Karpas-422 (cell line): ENCODE results near the gene SMG7. TPM values are rescaled to one million over a fixed set of nuclear protein-coding genes. Genes with fewer than 3 reads are reported as not detected.

Source experiments
- DNase-seq: peaks from one replicate; pipeline ENCODE4 v3.0.0-alpha.2; 2015
- H2AFZ ChIP-seq: fragments of 200-600 bp; sonication (generic); 2 replicates; pipeline ENCODE4 v1.6.1; 2014; ENCODE audit warnings: antibody characterized with exemption, low read length, mixed read lengths
- H3K27ac ChIP-seq: fragments of 200-600 bp; sonication (generic); 2 replicates; pipeline ENCODE4 v1.5.1; 2014; ENCODE audit warnings: mild to moderate bottlenecking, low read length, moderate library complexity
- H3K27me3 ChIP-seq: fragments of 200-600 bp; sonication (generic); 2 replicates; pipeline ENCODE4 v1.6.1; 2014; ENCODE audit warnings: low read length, mixed read lengths
- H3K36me3 ChIP-seq: fragments of 200-600 bp; sonication (generic); 2 replicates; pipeline ENCODE4 v1.6.1; 2014; ENCODE audit warnings: low read length, mixed read lengths; ENCODE audit not compliant: insufficient read depth
- H3K4me1 ChIP-seq: fragments of 200-600 bp; sonication (generic); 2 replicates; pipeline ENCODE4 v1.6.1; 2014; ENCODE audit warnings: mild to moderate bottlenecking, low read length, mixed read lengths
- H3K4me2 ChIP-seq: fragments of 200-600 bp; sonication (generic); 2 replicates; pipeline ENCODE4 v1.6.1; 2014; ENCODE audit warnings: low read length, low read depth, mild to moderate bottlenecking; ENCODE audit not compliant: poor library complexity, severe bottlenecking
- H3K4me3 ChIP-seq: fragments of 200-600 bp; sonication (generic); 2 replicates; pipeline ENCODE4 v1.5.1; 2014; ENCODE audit warnings: mild to moderate bottlenecking, antibody characterized with exemption, low read length, mixed read lengths
- H3K79me2 ChIP-seq: fragments of 200-600 bp; sonication (generic); 2 replicates; pipeline ENCODE4 v1.6.1; 2014; ENCODE audit warnings: mild to moderate bottlenecking, low read length, mixed read lengths
- H3K9ac ChIP-seq: fragments of 200-600 bp; sonication (generic); 2 replicates; pipeline ENCODE4 v1.6.0; 2014; ENCODE audit warnings: low read length
- H3K9me2 ChIP-seq: fragments of 200-600 bp; sonication (generic), shearing (Covaris generic); replicated peaks from 2 replicates; pipeline ENCODE4 v1.6.0; 2014; ENCODE audit warnings: mild to moderate bottlenecking, low read length, moderate library complexity; ENCODE audit not compliant: insufficient read depth
- H3K9me3 ChIP-seq: fragments of 300-700, 200-600 bp; sonication (generic); 2 replicates; pipeline ENCODE4 v1.6.1; 2014; ENCODE audit warnings: low read length, mixed read lengths
- H4K20me1 ChIP-seq: fragments of 200-600 bp; sonication (generic); 2 replicates; pipeline ENCODE4 v1.6.1; 2014; ENCODE audit warnings: mild to moderate bottlenecking, antibody characterized with exemption, low read length, low read depth; ENCODE audit not compliant: insufficient read depth
- total RNA-seq: library from RNA; depleted of rRNA; stranded (reverse); fragments of >200 nt; shearing (Covaris generic); gene quantifications from 2 replicates; pipeline ENCODE4 v1.2.3, GENCODE V29; 2014; ENCODE audit warnings: low replicate concordance

SMG7 gene
- total RNA-seq, 1 experiment from 2014 or later = 99.7 TPM

DNA sequence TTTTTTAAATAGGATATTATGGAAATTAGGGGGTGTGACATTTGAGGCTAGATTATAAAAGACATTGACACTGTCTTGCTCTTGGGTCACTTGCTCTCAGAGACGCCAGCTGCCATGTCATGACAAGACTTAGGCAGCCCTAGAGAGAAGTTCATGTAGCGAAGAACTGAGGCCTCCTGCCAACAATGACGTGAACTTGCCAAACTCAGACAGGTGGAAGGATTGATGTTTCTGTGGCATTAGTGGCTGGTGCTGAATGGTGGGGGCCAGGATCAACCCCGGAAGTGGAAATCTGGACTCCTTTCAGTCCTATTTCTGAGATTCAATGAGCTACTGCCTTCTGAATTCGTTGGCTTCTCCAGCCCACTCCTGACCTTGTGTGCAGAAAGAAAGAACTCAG lies 103.3 kb downstream of the SMG7 start:
- H3K27ac ChIP-seq = no peak overlapping the region

DNA sequence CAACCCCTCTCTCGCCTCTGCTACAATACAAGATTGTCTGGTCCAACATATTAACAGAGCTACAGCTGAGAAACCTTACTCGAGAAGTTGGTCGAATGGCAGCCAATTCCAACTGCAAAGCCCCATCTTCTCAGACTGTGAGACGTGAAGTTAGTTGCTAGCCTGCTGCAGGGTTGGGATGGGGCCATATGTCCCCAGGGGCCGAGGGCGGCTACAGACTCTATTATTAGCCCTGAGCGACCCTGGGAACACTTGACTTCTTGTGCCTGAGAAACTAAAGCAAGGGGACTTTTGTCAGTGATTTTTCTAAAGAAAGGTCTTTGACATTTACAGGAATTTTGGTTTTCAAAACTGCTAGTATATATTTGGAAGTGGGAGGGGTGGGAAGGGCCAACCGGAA lies 104.2 kb downstream of the SMG7 start:
- Histone ChIP-seq H2AFZ (no peak overlapping the region), H3K79me2 (no peaks in the 10 kb centered on the region)

More for the DNA sequence above, 103.3 kb downstream of the SMG7 start:
- no peaks in the 10 kb centered on the region for H3K36me3 ChIP-seq
- H4K20me1 ChIP-seq = no peaks in the 10 kb centered on the region; the same call in 1 of the 2 replicates
- no peaks in the 10 kb centered on the region for H3K9me2 ChIP-seq
- peaks cover 5% of the 10 kb centered on the region for H3K4me1 ChIP-seq
- no peak overlapping the region for H3K4me2 ChIP-seq
- H3K9me3 ChIP-seq = no peaks in the 10 kb centered on the region
- H3K4me3 ChIP-seq = no peak overlapping the region
- H3K79me2 ChIP-seq = no peaks in the 10 kb centered on the region
- no peak overlapping the region for H2AFZ ChIP-seq
- no peak for DNase-seq
- H3K27me3 ChIP-seq = no peaks in the 10 kb centered on the region
- H3K9ac ChIP-seq = no peak overlapping the region

DNA sequence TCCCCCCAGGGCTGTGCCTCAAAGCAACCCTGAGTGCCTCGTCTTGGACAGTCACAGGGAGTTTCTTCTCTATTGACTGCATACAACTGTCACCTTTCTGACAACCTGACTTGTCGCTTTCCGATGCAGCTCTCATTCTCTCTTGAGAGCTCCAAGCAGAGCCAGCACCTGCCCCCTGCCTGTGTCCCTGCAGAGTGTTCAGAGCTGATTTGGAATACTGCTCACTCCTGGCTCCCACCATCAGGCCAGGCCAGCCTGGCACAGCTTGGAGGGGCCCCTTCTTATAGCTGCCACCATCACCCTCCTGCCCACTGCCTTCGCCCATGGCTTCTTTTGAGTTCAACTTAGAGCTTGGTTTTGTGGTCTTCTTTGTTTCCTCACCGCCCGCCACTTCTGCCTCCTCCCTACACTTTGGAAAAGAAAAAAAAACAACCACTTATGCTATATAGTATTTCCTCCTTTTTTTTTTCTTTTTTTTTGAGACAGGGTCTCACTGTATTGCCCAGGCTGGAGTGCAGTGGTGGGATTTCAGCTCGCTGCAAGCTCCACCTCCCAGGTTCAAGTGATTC lies 105.7 kb downstream of the SMG7 start:
- no peaks in the 10 kb centered on the region; the same call in 1 of the 2 replicates for H4K20me1 ChIP-seq

More for the DNA sequence above, 104.2 kb downstream of the SMG7 start:
- DNase-seq = no peak
- no peaks in the 10 kb centered on the region for H3K27me3 ChIP-seq
- H3K4me3 ChIP-seq = no peak overlapping the region
- H3K9me2 ChIP-seq = no peaks in the 10 kb centered on the region
- H3K9ac ChIP-seq = no peak overlapping the region
- H3K9me3 ChIP-seq = no peaks in the 10 kb centered on the region
- H3K4me2 ChIP-seq = no peak overlapping the region
- H3K4me1 ChIP-seq = peaks cover 5% of the 10 kb centered on the region
- no peak overlapping the region for H3K27ac ChIP-seq
- H4K20me1 ChIP-seq = no peaks in the 10 kb centered on the region; the same call in 1 of the 2 replicates
- no peaks in the 10 kb centered on the region for H3K36me3 ChIP-seq

DNA sequence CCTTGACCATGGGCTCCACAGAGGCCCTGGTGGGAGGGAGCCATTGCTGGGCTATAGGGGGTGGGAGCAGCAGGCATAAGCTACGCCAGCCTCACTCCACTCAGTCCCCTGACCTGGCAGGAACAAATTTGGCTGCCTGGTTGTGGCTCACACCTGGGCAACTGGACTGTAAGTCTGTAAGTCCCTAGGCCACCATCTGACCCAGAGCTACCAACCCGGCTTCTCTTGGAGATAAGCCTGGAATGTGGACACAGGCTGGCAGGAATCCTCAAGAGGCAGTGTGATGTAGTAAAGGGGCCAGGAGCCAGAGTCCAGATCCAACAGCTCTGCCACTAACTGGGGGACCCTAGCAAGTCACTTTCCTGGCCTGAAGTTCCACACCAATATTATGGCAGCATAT lies 106.6 kb downstream of the SMG7 start:
- Histone ChIP-seq H3K27ac (no peak overlapping the region), H3K4me3 (no peak overlapping the region), H3K9me3 (no peaks in the 10 kb centered on the region), H3K27me3 (no peaks in the 10 kb centered on the region), H3K9me2 (no peaks in the 10 kb centered on the region), H3K9ac (no peak overlapping the region), H4K20me1 (no peaks in the 10 kb centered on the region; the same call in 1 of the 2 replicates), H3K36me3 (no peaks in the 10 kb centered on the region), H2AFZ (no peak overlapping the region), H3K4me1 (peaks cover 6% of the 10 kb centered on the region), H3K79me2 (no peaks in the 10 kb centered on the region), H3K4me2 (no peak overlapping the region)
- no peak for DNase-seq

More for the DNA sequence above, 105.7 kb downstream of the SMG7 start:
- Histone ChIP-seq H3K36me3 (no peaks in the 10 kb centered on the region), H3K4me2 (no peak overlapping the region), H3K9me2 (no peaks in the 10 kb centered on the region), H3K27ac (no peak overlapping the region), H3K9me3 (no peaks in the 10 kb centered on the region), H3K4me3 (no peak overlapping the region), H3K9ac (no peak overlapping the region), H3K79me2 (no peaks in the 10 kb centered on the region), H2AFZ (no peak overlapping the region), H3K27me3 (no peaks in the 10 kb centered on the region), H3K4me1 (peaks cover 5% of the 10 kb centered on the region)
- no peak for DNase-seq

DNA sequence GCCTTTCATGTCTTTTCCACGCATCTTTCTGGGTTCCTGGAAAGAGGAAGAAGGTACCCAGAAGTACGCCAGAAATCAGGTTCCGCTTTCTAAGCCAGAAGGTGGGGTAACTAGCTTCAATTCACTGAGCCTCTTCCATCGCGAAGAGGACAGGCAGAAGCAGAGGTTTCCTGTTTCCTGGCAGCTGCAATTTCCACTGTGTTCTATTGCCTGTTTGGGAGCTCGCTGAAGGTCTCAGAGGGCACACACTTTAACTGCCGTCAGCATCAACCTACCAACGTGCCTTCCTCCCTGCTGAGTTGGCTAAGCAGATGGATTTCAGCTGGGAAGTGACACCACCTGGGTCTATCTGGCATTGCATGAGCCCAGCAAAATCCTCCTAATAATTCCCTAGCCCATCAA lies 108.0 kb downstream of the SMG7 start:
- no peaks in the 10 kb centered on the region for H3K27me3 ChIP-seq
- no peak overlapping the region for H3K9ac ChIP-seq
- no peak overlapping the region for H3K4me2 ChIP-seq
- H3K79me2 ChIP-seq = no peaks in the 10 kb centered on the region
- no peaks in the 10 kb centered on the region for H3K36me3 ChIP-seq
- no peaks in the 10 kb centered on the region; the same call in 1 of the 2 replicates for H4K20me1 ChIP-seq
- H2AFZ ChIP-seq = no peak overlapping the region
- no peak overlapping the region for H3K4me3 ChIP-seq
- peaks cover 18% of the 10 kb centered on the region for H3K4me1 ChIP-seq
- H3K9me2 ChIP-seq = no peaks in the 10 kb centered on the region
- peak; percentile 73 for DNase-seq
- no peak overlapping the region for H3K27ac ChIP-seq
- H3K9me3 ChIP-seq = no peaks in the 10 kb centered on the region

DNA sequence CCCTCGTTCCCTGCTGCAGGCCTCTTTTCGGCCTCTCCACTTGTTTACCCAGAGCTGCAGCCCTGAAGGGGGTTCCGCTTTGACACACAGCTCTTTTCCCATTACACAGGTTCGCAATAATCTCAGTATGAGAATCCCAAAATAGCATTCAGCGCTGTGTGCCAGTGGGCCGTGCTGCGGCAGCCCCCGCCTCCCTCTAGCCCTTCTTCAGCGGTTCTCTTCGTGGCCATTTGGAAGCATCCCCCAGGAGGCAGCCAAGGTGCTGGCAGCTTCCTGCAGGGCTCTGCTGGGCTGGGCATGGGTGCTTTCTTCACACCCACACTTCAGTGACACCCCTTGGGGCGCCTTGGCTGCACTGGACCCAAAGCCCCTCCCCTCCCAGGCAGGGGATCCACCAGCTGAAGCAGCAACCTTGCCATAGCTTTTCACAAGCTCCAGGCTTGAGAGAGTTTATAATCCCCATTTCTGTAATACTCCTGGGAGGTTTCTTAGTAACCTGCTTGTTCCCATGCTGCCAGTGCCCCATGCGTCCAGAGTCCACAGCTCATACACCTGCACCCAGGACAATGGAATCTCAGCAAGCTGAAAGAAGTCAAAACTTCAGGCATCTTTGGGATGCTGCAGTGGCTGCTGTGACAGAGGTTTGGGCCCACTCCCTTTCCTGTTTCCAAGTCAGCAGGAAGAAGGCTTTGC lies 109.9 kb downstream of the SMG7 start:
- no peaks in the 10 kb centered on the region for H3K9me3 ChIP-seq
- H3K27me3 ChIP-seq = no peaks in the 10 kb centered on the region
- peaks cover 18% of the 10 kb centered on the region for H3K4me1 ChIP-seq
- no peaks in the 10 kb centered on the region; the same call in 1 of the 2 replicates for H4K20me1 ChIP-seq
- H3K27ac ChIP-seq = no peak overlapping the region
- H3K4me2 ChIP-seq = no peak overlapping the region
- H2AFZ ChIP-seq = no peak overlapping the region
- no peak for DNase-seq
- no peaks in the 10 kb centered on the region for H3K36me3 ChIP-seq
- no peak overlapping the region for H3K4me3 ChIP-seq
- no peak overlapping the region for H3K9ac ChIP-seq
- no peaks in the 10 kb centered on the region for H3K9me2 ChIP-seq
- H3K79me2 ChIP-seq = no peaks in the 10 kb centered on the region

DNA sequence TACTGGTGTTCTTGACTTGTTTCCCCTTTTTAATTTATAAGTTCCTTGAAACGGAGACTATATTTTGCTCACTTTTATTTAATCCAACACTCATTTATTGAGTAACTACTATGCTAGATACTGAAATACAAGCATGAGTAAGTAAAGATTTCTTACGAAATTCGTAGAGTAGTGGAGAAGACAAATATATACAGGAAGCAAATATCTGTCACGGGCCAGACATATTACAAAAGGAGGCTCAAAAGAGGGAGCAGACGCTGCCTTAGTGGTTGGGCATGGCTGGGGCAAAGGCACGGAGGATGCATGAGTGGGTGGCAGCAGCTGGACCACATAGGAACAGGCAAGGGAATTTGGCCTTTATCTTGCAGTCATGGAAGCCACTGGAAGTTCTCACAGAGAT lies 111.2 kb downstream of the SMG7 start:
- Histone ChIP-seq H3K79me2 (no peaks in the 10 kb centered on the region), H4K20me1 (no peaks in the 10 kb centered on the region; the same call in 1 of the 2 replicates)

DNA sequence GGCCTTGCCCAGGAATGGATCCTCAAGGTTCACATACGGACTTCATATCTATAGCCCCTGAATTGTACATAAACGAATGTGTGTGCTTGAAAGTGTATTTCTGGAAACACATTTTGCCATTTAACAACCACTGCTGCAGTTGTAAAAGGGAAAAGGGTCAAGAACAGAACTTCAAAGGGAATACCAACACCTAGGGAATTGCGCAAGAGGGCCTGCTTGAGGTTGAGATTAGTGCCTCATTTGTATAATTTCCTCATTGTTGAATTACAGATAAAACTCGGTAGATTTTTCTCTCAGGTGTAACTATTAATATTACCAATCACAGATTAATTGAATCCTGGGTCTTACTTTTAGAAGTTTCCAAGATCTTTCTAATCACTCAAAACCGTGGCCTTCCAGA lies 111.8 kb downstream of the SMG7 start:
- no peak overlapping the region for H3K27ac ChIP-seq
- no peaks in the 10 kb centered on the region for H3K9me2 ChIP-seq
- H3K4me1 ChIP-seq = peaks cover 22% of the 10 kb centered on the region
- H3K79me2 ChIP-seq = no peaks in the 10 kb centered on the region
- no peaks in the 10 kb centered on the region for H3K36me3 ChIP-seq
- peak overlapping the region; percentile 2 for H3K4me2 ChIP-seq
- no peak overlapping the region for H2AFZ ChIP-seq
- H3K4me3 ChIP-seq = no peak overlapping the region
- no peaks in the 10 kb centered on the region for H3K27me3 ChIP-seq
- no peak overlapping the region for H3K9ac ChIP-seq
- H4K20me1 ChIP-seq = no peaks in the 10 kb centered on the region; the same call in 1 of the 2 replicates
- no peaks in the 10 kb centered on the region for H3K9me3 ChIP-seq
- DNase-seq = no peak

More for the DNA sequence above, 111.2 kb downstream of the SMG7 start:
- no peaks in the 10 kb centered on the region for H3K9me2 ChIP-seq
- H3K9ac ChIP-seq = no peak overlapping the region
- no peak overlapping the region for H3K4me3 ChIP-seq
- no peak overlapping the region for H3K27ac ChIP-seq
- H3K4me1 ChIP-seq = peaks cover 18% of the 10 kb centered on the region
- H3K9me3 ChIP-seq = no peaks in the 10 kb centered on the region
- DNase-seq = no peak
- no peaks in the 10 kb centered on the region for H3K27me3 ChIP-seq
- no peaks in the 10 kb centered on the region for H3K36me3 ChIP-seq
- no peak overlapping the region for H2AFZ ChIP-seq
- no peak overlapping the region for H3K4me2 ChIP-seq
